GM20000 (cell line): ENCODE measurements around the gene CBLB.

Experiments
- DNase-seq: peaks from one replicate; pipeline ENCODE4 v3.0.0; 2012; ENCODE audit warnings: low spot score
- TF ChIP-seq, protein P1 (sequence below): IDR thresholded peaks from 2 replicates; pipeline ENCODE4 v1.5.1; 2012; ENCODE audit warnings: mild to moderate bottlenecking, control low read depth; ENCODE audit errors: extremely low read depth, missing control alignments

Gene CBLB

DNA sequence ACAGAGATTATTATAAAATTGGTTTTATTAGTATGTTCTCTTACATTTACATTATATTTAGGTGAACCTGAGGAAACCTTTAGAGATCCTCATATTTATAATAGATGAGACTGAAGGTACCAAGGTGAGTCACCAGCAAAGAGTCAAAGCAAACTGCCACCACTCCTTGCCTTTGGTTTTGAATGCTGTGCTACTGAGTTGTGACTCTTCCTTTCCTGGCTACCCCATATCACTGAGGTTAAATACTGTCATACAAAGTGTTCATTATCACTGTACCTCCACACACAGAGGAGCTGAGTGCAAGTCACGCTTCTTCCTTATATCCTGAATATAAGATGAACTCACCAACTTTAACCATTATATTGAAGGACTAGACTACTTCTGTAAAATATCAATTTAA, 168.2 kb downstream of the CBLB start:
- no peak for DNase-seq
- TF ChIP-seq, protein P1, sequence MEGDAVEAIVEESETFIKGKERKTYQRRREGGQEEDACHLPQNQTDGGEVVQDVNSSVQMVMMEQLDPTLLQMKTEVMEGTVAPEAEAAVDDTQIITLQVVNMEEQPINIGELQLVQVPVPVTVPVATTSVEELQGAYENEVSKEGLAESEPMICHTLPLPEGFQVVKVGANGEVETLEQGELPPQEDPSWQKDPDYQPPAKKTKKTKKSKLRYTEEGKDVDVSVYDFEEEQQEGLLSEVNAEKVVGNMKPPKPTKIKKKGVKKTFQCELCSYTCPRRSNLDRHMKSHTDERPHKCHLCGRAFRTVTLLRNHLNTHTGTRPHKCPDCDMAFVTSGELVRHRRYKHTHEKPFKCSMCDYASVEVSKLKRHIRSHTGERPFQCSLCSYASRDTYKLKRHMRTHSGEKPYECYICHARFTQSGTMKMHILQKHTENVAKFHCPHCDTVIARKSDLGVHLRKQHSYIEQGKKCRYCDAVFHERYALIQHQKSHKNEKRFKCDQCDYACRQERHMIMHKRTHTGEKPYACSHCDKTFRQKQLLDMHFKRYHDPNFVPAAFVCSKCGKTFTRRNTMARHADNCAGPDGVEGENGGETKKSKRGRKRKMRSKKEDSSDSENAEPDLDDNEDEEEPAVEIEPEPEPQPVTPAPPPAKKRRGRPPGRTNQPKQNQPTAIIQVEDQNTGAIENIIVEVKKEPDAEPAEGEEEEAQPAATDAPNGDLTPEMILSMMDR: no peak

DNA sequence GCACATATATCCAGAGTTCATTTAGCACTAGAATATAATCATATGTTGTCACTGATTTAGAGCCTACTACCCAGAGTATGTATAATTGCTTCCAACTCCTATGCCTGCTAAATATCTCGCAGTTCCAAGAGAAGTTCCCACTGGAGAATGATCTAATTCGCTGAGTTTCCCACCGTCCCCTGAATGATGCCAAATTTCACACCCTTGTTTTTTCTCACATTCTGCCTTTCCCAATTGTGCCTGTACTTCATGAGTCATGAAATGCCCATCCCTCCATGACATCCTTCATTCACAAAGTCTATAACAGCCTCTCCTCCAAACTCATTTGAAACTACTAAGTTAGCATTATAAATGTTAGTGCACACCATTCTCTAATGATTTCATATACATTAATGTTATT, 177.2 kb downstream of the CBLB start:
- TF ChIP-seq, protein P1: no peak
- DNase-seq: no peak

DNA sequence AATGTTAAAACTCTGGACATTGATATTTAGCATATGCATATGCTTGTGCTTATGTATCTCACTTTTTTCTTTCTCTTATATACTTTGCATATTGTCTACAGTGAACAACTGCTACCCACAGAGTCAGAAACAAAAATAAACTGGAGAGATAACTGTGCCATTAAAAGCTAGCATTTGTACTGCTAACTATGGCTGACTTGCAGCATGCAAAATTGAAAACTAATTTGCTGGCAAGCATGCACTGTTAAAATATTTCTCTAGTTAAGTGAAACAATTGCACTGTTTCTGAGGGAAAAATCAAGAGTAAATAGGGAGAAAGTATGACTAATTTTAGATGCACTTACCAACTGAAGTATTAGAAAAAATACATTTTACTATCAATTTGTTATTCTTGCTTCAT, 177.8 kb downstream of the CBLB start:
- DNase-seq: no peak
- TF ChIP-seq, protein P1: no peak

DNA sequence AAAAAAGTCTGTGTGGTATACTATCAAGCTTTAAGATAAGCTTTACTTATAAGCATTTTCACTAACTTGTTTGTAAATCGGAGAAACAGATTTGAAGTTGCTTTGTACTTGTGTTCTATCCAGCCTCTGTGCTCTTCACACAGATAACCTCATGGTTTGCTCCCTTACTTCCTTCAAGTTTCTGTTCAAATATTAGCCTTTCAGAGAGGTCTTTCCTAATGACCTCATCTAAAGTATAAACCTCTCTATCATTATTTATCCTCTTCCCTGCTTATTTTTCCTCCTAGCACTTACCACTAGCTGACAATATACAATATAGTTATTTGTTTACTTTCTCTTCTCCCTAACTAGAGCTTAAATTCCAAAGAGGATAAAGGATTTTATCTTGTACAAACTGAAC, 180.0 kb downstream of the CBLB start:
- TF ChIP-seq, protein P1: no peak

DNA sequence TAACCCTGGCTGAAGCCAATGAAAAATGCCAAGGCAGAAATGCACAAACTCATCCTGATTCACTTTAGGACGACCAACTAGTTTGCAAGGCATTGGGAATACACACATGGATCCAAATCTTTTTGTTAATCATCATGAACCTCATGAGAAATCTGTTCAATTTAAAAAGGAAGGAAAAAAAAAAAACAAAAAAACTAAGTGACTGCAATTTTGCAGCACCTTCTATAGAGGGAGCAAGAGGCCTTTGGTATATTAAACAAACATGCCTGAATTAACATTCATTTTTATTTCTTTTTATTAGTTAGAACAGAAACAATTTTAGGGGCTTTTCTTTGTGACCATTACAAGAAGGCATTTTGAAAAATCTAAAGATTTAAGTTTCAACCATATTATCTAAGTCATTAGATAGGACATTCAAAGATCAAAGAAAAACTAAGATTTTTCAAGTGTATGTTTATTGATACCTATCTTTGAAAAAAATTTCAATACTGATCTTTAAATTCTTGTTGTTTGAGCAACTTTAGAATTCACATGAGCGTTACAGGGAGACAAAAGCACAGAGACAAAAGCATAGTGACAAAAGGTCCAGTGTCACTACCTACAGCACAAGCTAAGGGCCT, 182.4 kb downstream of the CBLB start:
- peak; percentile 18 for DNase-seq
- TF ChIP-seq, protein P1: peak; percentile 38

More for the DNA sequence above, 180.0 kb downstream of the CBLB start:
- DNase-seq: no peak

DNA sequence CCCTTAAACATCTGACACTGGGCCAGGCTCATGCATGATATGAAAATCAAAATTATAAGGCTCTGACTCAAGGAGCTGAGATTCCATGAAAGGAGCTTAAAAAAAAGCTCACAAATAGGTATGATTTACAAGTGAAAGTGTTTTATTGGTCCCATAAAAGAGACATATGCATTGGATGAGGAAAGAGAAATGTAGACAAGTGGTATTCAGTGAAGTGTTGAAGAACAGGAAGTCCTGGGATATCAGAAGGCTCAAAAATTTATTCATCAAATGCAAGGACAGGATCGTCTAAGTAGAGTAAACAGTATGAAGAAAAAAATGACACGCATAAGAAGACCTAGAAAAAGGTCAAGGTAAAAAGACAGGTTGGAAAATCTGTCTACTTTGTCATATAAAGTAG, 188.9 kb downstream of the CBLB start:
- TF ChIP-seq, protein P1: no peak
- no peak for DNase-seq

DNA sequence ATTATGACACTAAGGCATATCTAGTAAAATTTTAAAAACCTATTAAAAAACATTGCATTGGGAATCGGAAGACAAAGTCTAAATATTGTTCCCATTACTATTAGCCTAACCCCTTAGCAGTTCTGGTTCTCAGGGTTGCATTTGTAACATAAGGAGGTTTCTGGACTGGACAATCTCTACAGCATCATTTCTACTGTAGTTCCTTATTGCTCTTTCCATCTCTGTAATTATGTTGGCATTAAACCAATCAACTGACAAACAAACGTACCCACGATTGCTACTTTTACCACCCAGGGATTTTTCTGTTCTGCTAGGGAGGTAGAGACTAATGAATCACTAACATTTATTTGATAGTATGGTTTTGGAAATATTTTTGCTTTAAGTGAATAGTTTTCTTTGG, 190.8 kb downstream of the CBLB start:
- DNase-seq: no peak
- TF ChIP-seq, protein P1: no peak
